Activated CD8-positive, alpha-beta memory T cell treated with anti-CD3 and anti-CD28 coated beads, Interleukin-2, amount 50 U/mL, for 48 hours (primary cell): ENCODE data around the gene LONP1.
A peak's percentile ranks its signal among the peaks of the same experiment; 100 is the strongest.
"Not testable (repeated sequence)": the region's sequence is repeated elsewhere in the genome, so short reads cannot be mapped to it uniquely, and the experiment has no call there.

Experiments
- DNase-seq: peaks from one replicate; pipeline ENCODE4 v3.0.0-alpha.2; 2020

The LONP1 gene

DNA sequence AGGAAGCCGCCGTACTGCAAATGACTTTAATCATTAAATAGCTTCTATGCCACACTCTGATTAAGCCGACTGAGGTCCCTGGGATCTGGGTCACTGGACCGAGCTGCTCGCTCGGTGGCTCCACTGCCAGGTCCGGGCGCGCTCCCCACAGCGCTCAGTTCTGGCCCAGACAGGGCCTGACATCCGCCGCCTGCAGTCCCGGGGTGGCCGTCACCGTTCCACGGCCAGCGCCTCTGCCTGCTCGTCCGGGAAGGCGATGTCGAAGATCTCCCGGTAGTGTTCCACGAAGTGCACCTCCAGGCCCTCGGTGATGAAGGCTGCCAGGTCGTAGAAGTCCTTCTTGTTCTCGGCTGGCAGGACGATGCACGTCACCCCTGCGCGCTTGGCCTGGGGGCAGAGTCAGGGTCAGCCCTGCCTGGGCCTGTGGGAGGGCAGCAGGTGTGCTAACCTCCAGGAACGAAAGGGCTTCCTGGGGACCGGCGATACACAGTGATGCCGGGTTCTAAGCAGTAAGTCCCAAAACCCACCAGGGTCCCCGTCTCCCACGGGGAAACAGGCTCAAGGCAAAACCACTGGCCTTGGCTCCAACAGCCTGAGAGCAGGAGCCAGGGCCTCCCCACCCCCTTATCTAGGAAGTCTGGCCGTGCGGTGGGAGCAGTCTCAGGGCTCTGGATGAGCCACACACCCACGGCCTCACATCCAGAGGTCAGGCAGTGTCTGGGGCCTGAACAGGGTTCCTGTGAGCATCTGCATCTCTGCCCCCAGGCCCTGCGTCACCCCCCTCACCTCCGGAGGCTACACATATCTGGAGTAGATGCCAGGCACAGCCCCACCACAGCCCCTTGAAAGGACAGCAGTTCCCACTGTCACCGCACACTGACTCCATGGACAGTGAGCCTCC is 27.9 kb downstream of the LONP1 start:
- DNase-seq, result peak; percentile 80

DNA sequence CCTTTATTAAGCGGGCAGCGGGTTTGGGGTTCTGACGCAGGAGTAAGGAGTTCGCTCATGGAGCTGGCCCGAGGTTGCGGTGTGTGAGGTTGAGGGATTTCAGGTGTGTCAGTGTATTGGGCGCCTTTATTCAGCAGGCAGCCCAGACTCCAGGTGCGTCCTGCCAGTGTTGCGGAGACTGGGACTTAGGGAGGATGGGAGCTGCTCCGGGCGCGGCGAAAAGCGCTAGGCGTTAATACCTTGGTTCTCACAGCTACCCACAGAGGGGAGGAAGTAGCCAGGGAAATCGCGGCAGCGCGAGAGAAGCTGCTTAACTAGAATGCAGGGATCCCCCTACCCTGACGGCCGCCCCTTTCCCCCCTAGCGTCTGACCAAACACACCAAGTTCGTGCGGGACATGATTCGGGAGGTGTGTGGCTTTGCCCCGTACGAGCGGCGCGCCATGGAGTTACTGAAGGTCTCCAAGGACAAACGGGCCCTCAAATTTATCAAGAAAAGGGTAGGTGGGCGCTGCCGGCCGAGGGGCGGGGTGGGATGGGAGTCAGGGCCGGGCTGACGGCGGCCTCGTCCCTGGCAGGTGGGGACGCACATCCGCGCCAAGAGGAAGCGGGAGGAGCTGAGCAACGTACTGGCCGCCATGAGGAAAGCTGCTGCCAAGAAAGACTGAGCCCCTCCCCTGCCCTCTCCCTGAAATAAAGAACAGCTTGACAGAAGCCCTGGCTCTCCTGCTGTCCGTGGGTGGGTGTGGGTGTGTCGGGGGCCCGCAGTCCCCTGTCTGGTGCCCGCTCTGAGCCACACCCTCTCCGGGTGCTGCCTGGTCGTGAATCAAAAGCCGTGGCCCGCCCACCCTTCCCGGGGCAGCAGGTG is 28.8 kb downstream of the LONP1 start:
- peak; percentile 85 for DNase-seq

DNA sequence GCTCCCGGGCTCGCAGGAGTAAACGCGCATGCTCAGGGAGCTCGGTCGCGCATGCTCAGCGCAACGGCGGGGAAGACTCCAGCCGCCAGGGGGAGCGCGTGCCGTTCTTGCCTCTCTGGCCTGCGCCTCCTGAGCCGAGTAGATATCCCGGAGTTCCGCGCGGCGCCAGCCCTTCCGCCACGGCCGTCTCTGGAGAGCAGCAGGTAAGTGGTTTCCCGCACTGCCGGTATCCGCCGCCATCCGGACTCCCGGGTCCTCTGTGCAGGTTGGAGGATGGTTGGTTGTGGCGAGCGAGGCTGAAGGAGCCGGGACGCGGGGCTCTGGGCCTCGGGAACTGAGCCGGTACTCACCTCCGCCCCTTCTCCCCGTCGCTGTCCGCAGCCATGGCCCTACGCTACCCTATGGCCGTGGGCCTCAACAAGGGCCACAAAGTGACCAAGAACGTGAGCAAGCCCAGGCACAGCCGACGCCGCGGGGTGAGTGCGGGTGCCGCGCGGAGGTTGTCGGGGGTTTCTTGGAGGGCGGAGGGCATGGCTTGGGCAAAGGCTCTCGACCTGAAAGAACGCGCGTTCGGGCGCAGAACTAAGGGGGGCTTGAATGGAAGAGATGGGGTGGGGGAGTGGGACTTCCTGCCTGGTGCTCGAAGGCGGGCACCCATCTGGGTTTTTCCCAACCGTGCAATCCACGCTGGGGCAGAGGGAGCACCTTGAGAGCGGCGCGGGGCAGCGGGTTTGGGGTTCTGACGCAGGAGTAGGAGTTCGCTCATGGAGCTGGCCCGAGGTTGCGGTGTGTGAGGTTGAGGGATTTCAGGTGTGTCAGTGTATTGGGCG is 29.6 kb downstream of the LONP1 start, which contains the start of gene RPL36:
RPL36 (plus strand) TSS at position 171 of the 830 bp plus-strand sequence; CDS start at position 384, 213 bp downstream.
- peak; percentile 100 for DNase-seq

DNA sequence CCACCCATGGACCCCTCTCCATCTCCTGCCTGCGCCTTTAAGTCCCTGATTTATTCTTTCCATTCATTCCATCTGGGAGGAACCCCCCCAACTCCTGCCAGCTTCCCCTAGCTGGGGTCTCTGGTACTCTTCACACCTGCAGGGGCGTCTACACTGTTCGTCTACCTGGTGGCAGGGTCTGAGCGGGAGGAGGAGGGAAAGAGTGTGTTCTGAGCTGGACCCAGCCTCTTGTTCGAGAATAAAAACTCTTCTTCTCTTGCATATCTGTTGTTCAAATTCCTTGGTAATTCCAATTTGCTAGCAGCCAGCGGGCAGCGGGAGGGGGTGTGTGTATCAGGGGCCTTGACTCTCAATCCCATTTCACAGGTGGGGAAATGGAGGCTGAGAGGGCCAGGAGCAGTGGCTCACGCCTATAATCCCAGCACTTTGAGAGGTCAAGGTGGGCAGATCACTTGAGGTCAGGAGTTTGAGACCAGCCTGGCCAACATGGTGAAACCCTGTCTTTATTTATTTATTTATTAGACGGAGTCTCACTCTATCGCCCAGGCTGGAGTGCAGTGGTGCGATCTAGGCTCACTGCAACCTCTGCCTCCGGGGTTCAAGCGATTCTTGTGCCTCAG is 31.6 kb downstream of the LONP1 start:
- not testable (repeated sequence) for DNase-seq

DNA sequence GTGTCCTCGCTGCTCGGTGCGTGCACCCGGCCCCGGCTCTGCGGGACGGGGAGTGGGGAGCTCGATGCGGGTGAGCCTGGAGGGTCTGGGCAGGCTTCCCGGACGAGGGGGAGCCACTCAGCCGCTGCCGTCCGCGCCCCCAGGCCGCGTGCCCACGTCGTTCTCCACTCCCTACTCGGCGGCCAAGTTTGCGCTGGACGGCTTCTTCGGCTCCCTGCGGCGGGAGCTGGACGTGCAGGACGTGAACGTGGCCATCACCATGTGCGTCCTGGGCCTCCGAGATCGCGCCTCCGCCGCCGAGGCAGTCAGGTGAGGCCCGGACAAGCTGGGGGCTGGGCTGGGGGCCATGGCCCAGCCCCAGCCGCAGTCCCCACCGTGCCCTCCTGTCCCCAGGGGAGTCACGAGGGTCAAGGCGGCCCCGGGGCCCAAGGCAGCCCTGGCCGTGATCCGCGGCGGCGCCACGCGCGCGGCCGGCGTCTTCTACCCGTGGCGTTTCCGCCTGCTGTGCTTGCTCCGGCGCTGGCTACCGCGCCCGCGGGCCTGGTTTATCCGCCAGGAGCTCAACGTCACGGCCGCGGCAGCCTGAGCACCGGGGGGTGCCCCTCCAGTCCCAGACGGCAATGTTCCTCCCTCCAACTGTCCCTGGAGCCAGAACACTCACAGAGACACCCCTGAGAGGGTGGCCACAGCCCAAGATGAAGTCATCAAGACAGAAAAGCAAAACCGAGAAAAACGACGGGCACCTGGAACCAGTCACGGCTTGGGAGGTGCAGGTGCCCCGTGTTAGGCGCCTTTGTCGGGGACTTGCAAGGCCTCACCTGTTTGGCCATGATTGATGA is 32.4 kb downstream of the LONP1 start:
- DNase-seq, result peak; percentile 59

DNA sequence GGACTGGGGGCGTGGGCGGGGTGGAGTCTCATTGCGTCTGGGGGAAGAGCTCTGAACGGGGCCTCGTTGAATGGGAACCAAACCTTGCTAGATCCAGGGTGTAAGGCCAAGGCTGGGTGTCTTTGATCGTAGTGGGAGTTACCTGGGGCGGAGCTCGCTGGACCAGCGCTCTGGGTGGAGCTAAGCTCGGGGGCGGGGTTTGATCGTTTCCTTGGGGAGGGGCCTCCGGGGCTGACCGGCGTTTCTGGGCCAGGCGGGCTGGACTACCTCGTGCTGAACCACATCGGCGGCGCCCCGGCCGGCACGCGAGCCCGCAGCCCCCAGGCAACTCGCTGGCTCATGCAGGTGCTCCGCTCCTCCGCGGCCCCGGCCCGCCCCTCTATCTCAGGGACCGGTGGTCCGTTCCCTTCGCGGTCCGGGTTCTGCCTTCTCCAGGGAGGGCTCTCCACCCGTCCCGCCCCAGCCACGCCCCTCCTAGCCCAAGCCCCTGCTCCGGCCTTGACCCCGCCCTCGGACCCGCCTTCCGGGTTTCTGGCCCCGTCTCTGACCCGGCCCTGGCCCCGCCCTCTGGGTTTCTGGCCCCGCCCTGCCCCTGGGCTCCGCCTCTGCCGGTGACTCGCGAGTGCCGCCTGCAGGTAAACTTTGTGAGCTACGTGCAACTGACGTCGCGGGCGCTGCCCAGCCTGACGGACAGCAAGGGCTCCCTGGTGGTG is 33.1 kb downstream of the LONP1 start:
- peak; percentile 100 for DNase-seq

DNA sequence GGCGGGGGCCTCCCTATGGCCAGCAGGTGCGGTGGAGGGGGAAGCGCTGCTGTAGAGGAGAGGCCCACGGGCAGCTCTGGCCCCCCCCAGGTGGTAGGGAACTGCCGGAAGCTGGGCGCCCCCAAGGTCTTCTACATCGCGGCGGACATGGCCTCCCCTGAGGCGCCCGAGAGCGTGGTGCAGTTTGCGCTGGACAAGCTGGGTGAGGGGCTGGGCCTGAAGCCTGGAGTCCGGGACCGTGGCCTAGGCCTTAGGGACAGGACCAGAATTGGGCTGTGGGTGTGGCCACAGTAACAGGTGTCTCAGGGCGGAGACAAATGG is 33.7 kb downstream of the LONP1 start:
- DNase-seq, result no peak

DNA sequence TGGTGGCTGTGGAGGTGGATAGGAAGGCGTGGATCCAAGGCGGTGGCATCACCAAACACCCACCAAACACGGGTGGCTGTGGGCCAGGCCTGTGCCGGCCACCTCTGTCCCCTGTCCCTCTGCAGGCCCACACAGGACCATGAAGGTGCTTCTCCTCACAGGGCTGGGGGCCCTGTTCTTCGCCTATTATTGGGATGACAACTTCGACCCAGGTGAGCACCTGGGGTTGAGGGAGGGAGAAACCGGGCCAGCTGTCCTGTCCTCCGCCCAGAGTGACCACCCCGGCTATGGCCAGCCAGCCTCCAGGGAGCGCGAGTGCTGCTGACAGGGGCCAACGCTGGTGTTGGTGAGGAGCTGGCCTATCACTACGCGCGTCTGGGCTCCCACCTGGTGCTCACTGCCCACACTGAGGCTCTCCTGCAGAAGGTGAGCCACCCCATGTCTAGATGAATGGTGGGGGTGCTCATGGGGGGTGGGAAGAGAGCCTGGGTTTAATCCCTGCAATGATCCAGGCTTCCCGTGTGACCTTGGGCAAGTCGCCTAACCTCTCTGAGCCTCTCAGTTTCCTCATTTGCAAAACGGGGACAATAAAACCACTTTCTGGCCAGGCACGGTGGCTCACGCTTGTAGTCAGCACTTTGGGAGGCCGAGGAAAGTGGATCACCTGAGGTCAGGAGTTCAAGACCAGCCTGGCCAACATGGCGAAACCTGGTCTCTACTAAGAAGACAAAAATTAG is 35.1 kb downstream of the LONP1 start:
- DNase-seq, result no peak

DNA sequence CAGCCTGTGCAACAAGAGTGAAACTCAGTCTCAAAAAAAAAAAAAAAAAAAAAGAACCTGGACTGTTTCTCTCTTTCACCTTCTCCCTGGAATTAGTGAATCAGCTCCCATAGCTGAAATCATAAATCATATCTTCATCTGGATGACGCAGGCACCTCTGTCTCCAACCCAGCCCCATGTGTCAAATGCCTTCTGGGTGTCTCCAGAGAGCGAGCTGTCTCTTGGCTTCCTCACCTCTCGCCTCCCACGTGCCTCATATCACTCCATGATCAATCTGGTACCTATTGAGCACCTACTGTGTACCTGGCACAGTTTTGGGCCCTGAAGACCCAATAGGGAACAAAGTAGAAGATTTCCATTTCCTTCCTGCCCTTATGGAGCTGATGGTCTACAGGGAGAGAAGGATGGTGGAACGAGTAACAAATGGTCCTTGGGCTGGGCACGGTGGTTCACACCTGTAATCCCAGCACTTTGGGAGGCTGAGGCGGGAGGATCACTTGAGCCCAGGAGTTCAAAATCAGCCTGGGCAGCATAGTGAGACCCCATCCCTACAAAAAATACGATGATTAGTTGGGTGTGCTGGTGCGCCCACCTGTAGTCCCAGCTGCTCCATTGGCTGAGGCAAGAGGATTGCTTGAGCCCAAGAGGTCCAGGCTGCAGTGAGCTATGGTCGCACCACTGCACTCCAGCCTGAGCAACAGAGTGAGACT is 36.6 kb downstream of the LONP1 start:
- DNase-seq, result no peak

DNA sequence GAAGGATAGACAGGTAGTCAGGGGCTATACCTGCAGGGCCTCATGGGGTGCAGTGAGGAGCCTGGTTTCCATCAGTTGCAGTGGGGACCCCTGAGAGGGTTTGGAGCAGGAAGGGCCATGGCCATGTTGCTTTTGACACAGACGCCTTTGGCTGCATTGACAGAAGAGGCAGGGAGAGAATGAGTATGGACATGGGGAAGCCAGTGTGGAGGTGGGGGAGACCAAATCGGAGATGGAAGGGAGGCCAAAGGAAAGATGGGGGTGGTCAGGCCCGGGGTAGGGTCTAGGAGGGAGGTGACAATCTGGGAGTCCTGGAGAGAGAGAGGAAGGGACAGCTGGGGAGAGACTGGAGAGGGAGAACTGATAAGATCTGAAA is 37.9 kb downstream of the LONP1 start:
- no peak for DNase-seq

DNA sequence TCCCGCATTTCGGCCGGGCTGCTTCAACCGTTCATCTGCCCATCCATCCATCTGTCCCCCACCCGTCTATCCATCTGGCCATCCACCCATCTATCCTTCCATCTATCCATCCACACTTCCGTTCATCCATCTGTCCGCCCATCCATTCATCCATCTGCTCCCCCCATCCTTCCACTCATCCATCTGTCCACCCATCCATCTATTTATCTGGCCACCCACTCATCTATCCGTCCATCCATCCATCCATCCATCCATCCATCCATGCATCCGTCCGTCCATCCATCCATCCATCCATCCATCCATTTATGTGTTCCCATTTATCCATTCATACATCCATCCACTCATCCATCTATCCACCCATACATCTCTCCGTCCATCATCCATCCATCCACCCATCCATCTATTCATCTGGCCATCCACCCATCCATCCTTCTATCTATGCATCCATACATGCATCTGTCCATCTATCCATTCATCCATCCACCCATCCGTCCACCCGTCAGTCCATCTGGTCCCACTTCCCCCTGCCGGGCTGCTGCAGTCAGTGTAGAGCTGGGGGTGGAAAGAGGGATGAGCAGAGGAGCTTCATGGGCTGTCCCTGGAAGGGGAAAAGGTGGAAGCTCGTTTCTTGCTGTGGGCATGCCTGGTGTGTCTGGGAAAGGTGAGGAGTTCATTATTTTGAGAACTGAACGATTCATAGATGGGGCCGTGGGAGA is 38.4 kb downstream of the LONP1 start:
- DNase-seq, result no peak

DNA sequence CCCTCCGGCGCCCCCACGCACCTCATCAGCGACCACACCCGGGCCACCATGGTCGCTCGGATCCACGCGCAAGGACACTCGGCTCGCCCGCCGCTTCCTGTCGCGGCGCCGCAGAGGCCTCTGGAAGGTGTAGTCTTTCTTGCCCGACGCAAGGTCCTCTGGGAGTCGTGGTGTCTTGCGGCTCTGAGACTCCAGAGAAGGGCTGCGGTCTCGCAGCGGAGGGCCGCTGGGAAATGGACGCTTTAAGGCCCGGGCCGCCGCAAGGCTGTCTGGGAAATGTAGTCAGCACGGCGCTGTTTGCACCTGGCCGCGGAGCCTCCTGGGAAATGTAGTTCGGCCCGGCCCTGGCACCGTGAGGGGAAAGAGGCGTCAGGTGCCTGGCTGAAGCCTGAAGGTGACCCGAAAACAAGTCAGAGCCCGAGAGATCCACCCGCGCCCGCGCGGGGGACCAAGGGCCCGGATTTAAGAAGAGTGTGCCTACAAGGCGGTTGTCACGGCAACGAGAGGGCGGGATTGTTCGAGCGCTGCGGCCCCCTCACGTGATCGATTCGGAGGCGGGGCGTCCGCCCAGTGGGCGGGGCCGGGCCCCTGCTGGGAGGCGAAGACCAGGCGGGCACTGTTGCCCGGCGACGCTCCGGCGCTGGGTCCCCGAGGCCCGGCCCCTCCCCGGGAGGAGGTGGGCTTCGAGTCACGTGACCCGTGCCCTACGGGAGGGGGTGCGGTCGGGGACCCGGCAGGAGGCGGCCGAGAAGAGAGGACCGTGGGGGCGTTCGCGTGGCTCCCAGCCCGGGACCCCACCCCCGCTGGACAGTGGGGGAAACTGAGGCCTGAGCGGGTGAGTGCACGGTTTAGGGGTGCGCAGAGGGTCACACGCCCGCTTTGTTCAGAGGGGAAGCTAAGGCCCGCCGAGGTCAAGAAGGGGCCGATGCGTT is 39.2 kb downstream of the LONP1 start, which contains the start of the genes HSD11B1L and MICOS13:
HSD11B1L (plus strand) TSS at position 591 of the 932 bp plus-strand sequence. CDS start 3,806 bp downstream, outside the sequence.
MICOS13 (minus strand) TSS at position 80 of the 932 bp plus-strand sequence; CDS start at position 50, 30 bp downstream.
- peak; percentile 99 for DNase-seq

DNA sequence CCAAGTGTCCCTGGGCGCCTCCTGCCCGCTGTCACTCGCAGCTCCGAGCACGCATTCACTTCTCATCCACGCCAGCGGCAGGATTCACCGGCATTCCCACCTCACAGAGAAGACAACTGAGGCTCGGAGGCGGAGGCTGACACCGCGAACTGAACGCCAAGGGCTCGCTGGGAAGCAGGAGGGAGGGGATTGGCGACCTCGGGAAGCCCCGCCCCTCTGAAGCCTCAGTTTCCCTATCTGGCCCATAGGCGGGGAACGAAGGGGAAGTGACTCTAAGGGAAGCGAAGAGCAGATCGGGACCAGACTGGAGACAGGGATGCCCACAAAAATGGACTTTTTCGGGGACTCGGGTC is 39.9 kb downstream of the LONP1 start:
- no peak for DNase-seq

DNA sequence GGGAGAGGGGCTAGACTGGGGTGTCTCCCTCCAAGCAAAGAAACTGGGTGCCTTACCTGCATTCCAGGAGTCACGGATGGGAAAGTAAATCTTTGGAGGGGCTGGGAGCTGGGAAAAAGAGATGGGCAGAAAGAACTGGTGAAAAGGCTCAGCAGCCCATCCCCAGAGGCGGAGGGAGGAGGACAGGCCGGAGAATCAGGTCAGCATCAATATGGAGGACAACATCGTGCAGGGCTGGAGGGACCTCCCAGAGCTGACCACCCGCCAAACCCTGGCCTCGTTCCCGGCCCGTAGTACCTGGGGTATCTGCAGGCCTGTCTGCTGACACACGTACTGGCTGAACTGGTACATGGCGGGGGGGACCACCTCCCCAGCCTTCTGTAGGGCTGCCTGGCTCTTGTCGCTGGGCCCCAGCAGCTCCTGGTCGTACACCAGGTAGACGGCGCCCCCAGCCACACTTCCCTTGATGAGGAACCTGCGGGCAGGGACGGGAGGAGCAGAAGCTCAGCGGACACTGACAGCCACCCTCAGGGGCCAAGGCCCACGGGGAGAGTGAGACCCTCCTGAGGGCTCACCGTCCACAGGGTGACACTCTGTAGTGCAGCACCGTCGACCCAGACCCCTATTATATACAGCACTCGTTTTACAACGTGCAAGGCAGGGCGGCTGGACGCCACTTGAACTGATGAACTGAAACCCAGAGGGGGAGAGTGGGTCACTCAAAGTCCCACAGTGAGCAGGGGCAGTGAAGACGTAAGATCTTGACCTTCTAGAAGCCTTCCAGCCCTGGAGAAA is 40.5 kb downstream of the LONP1 start:
- peak; percentile 52 for DNase-seq

DNA sequence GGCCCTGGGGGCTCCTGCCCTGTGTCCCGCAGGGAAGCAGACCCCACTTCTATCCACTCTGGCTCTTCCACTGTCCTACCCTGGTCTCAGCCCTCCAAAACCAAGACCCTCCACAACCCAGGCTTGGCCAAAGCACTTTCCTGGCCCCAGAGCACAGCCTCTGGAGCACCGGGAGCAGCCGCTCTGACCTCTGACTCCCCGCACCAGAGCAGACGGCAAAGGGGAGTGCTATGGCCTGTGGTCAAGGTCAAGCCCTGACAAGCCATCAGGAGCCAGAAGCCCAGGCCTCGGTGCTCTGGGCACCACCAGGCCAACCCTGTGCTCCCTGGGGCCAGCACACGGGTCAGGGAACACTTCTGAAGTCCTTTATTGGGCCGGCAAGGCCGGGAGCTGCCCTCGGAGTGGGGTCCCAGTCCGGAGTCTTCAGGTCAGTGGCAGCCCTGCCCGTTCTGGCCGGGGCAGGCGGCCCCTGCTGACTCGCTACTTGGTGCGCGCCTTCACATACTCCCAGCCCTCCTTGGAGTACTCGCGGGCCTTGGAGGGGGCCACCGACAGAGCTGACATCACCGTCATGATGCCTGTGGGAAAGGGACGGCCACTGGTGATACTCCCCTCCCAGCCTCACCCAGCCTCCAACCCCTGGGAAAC is 41.8 kb downstream of the LONP1 start:
- no peak for DNase-seq

DNA sequence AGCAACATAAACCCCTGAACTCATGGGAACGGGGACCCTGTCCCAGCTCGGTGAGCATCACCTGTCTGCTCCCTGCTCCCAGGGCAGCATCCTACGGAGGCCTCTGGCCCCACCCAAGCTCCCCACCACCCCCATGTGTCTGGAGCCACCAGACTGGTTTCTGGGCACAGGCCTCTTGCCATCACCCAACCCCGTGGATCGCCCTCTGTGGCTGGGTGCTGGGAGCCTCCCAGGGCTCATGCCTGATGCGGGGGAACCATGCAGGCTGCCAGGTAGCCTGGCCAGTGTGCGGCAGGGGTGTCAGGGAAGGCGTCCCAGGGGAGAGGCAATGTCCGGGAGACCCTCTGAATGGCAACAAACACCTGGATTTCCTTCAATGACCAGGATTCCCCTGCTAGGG is 42.4 kb downstream of the LONP1 start:
- no peak for DNase-seq
